Skeletal muscle satellite cell (primary cell): Measurements from ENCODE around the gene DCUN1D2.
A peak's percentile ranks its signal among the peaks of the same experiment; 100 is the strongest.

Experiments used
- H3K27me3 ChIP-seq: 2 replicates; pipeline ENCODE4 v1.7.0; 2013; ENCODE audit warnings: low read length; ENCODE audit not compliant: control insufficient read depth, insufficient read depth
- H3K36me3 ChIP-seq: 2 replicates; pipeline ENCODE4 v1.7.0; 2013; ENCODE audit warnings: mild to moderate bottlenecking, control low read depth, low read length; ENCODE audit not compliant: insufficient read depth
- H3K4me1 ChIP-seq: 2 replicates; pipeline ENCODE4 v1.7.0; 2013; ENCODE audit warnings: low read length; ENCODE audit not compliant: control insufficient read depth, insufficient read depth
- H3K4me2 ChIP-seq: 2 replicates; pipeline ENCODE4 v1.7.0; 2013; ENCODE audit warnings: mild to moderate bottlenecking, low read length
- H3K4me3 ChIP-seq: 2 replicates; pipeline ENCODE4 v1.7.0; 2013; ENCODE audit warnings: low read length
- H3K9ac ChIP-seq: 2 replicates; pipeline ENCODE4 v1.7.0; 2013; ENCODE audit warnings: mild to moderate bottlenecking, low read depth, low read length, moderate library complexity
- H3K9me3 ChIP-seq: replicated peaks from 2 replicates; pipeline ENCODE4 v1.7.0; 2013; ENCODE audit warnings: mild to moderate bottlenecking, control low read depth, low read length

DCUN1D2 gene

DNA sequence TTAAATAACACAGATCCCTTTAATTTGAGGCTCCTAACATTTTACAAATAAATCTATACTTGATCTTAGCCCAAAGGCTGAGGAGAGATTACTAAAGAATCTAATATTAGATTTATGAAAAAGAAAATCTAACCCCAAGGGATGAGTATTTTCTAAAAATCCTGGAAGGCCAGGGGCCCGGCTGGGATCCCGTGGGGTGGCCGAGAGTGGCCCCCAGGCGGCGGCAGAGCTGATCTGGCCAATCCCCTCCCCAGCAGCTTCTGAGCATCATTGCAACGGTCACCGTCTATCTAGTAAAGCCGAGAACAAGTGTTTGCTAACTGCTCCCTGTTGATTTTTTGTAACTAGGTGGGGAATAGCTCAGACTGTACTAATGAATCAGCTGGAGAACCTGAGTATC lies 74.7 kb downstream of the DCUN1D2 start:
- H3K27me3 ChIP-seq = no peaks in the 10 kb centered on the region
- no peak overlapping the region for H3K4me3 ChIP-seq
- H3K36me3 ChIP-seq = no peaks in the 10 kb centered on the region
- H3K4me2 ChIP-seq = no peak overlapping the region
- H3K9ac ChIP-seq = no peak overlapping the region
- H3K9me3 ChIP-seq = no peaks in the 10 kb centered on the region
- H3K4me1 ChIP-seq = peaks cover 30% of the 10 kb centered on the region

DNA sequence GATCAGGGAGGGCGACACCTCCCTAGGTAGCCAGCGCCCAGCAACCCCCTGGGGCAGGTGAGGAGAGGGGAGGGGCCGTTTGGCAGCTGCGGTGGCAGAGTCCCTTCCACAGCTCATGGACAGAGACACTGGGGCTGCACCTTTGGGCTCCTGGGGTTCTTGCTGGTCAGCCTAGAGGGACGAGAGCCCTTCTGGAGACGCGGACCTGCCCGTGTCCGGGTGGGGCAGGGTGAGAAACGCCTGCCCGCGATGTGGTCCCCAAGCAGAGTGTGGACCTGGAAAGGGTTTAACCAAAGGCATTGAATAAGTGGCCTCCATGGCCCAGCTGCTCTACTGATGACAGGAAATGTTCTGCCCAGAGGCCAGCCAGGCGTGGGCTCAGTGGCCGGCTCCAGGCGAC lies 75.5 kb downstream of the DCUN1D2 start:
- H3K27me3 ChIP-seq = no peaks in the 10 kb centered on the region
- H3K36me3 ChIP-seq = no peaks in the 10 kb centered on the region
- H3K4me2 ChIP-seq = no peak overlapping the region
- no peak overlapping the region for H3K9ac ChIP-seq
- H3K4me3 ChIP-seq = no peak overlapping the region
- no peaks in the 10 kb centered on the region for H3K9me3 ChIP-seq
- H3K4me1 ChIP-seq = peaks cover 38% of the 10 kb centered on the region

DNA sequence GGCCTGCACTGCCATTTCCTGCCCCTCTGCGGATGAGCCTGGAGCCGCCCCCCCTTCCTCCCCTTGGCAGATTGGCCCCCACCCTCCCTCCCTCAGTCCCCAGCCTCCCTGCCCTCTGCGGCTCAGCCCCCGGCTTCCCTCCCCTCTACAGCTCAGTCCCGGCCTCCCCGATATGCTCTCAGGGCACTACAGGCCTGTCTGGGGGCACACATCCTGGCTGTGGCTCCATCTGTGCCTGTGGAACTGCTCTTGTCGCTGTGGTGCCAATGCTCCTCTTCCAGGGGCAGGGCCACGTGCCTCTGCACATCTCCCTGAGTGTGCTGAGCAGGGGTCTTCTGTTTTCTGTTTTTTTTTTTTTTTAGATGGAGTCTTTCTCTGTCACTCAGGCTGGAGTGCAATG lies 76.2 kb downstream of the DCUN1D2 start:
- peak overlapping the region; percentile 86 for H3K9ac ChIP-seq
- H3K4me3 ChIP-seq = no peak overlapping the region
- no peaks in the 10 kb centered on the region for H3K9me3 ChIP-seq
- H3K4me2 ChIP-seq = no peak overlapping the region
- peaks cover 44% of the 10 kb centered on the region for H3K4me1 ChIP-seq
- H3K36me3 ChIP-seq = no peaks in the 10 kb centered on the region
- H3K27me3 ChIP-seq = no peaks in the 10 kb centered on the region

DNA sequence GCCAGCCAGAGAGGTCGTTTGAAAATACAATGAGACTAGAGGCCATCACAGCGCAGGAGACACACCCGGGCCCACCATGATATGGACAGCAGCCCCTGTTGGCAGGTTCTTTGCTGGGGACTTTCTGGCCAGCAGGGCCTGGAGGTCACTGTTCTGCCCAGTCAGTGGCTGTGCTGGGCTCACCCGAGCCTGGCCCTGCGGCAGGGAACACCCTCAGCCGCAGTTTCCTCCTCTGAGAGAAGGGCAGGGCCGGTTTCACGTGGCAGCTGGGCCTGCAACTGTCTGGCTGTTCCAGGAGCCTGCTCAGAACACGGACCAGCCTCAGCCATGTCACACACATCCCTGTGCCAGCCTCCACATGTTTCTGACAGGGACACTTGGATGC lies 76.6 kb downstream of the DCUN1D2 start:
- Histone ChIP-seq H3K27me3 (no peaks in the 10 kb centered on the region), H3K36me3 (no peaks in the 10 kb centered on the region), H3K9ac (peak overlapping the region; percentile 86), H3K4me3 (peak overlapping the region; percentile 12), H3K4me1 (peaks cover 48% of the 10 kb centered on the region), H3K9me3 (no peaks in the 10 kb centered on the region), H3K4me2 (peak overlapping the region; percentile 49)

DNA sequence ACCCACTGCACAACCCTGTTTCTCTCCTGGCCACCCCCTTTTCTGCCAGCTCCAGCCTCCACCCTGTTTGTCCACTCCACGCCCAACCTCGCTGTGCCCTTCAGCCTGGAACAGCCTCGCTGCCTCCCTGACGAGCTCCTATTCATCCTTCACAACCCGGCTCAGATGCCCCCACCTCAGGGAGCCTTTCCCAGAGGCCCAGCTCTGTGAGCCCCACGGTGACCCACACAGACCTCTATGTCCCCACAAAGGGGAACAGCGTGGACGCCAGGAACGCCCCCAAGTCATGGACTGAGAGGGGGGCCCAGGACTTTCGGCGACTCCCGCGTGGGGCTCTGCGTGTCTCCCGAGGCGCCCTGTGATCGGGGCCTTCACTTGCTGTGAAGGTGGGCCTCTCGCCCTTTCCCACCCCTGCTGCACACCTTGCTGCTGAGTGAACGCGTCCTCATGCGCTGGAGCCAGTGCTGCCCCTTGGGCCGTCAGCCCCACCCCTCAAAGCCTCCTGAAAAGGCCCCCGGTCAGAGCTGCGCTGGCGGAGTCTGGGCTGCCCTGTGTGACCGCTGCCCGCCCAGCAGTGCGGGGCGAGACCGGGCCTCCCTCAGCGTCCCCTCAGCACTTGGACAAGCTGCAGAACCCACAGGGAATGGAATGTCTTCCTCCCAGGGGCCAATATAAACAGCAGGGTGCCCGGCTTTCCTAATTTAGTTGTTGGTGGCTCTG lies 77.2 kb downstream of the DCUN1D2 start:
- Histone ChIP-seq H3K4me1 (peaks cover 54% of the 10 kb centered on the region), H3K36me3 (no peaks in the 10 kb centered on the region), H3K4me3 (peak overlapping the region; percentile 12), H3K27me3 (no peaks in the 10 kb centered on the region), H3K9ac (peak overlapping the region; percentile 86), H3K9me3 (no peaks in the 10 kb centered on the region), H3K4me2 (peak overlapping the region; percentile 49)

DNA sequence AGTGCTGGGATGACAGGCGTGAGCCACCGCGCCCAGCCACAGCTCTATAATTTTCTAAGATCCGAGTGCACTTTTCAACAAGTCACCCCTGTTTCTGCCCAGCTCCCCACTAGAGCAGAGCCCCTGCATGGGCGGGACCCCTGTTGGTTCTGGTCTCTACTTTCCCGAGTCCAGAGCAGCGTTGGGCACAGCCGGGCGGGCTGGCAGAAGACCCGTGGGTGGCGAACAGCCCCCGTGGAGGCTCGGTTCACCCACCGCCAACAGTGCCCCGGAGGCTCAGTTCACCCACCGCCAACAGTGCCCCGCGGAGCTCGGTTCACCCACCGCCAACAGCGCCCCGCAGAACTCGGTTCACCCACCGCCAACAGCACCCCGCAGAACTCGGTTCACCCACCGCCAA lies 78.1 kb downstream of the DCUN1D2 start:
- no peaks in the 10 kb centered on the region for H3K9me3 ChIP-seq
- H3K27me3 ChIP-seq = no peaks in the 10 kb centered on the region
- peaks cover 59% of the 10 kb centered on the region for H3K4me1 ChIP-seq
- no peaks in the 10 kb centered on the region for H3K36me3 ChIP-seq
- no peak overlapping the region for H3K9ac ChIP-seq
- H3K4me3 ChIP-seq = no peak overlapping the region
- no peak overlapping the region for H3K4me2 ChIP-seq

DNA sequence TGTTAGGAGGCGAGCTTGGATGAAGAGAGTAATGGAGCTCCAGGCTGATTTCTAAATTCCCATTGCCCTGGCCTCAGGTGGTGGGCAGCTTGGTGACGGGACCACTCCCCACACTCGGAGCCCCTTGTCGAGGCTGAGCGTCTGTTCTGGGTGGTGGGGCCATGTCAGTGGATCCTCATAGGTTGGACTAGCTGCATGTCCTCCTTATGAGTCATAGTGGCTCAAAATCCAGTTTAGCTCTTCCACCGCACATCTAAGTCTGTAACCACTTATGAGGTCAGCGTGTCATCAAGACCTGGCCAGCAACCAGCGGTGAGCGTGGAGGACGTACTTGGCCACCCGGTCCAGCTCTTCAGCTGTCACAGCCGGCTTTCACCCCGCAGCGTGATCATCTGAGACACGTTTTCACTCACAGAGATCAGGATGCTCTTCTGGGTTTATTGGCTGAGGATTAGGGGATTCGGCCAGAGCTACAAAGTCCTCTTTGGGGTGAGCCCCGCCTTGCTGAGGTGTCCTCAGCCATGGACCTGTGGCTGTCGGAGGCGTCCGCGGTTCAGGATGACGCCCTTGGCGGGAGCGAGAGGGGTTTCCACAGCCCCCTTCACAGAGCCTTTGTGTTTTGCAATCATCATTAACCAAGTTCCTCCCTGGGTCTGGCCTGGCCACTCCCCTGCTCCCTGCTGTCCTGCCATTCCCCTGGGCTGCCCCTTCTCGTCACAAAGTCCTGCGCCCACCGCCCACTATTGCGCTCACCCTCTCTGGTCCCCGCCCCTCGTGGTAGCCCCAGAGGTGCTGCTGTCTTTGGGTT lies 79.1 kb downstream of the DCUN1D2 start:
- Histone ChIP-seq H3K9ac (peak overlapping the region; percentile 86), H3K4me3 (peak overlapping the region; percentile 66), H3K4me2 (peak overlapping the region; percentile 81), H3K9me3 (no peaks in the 10 kb centered on the region), H3K4me1 (peaks cover 63% of the 10 kb centered on the region), H3K27me3 (no peaks in the 10 kb centered on the region), H3K36me3 (no peaks in the 10 kb centered on the region)

DNA sequence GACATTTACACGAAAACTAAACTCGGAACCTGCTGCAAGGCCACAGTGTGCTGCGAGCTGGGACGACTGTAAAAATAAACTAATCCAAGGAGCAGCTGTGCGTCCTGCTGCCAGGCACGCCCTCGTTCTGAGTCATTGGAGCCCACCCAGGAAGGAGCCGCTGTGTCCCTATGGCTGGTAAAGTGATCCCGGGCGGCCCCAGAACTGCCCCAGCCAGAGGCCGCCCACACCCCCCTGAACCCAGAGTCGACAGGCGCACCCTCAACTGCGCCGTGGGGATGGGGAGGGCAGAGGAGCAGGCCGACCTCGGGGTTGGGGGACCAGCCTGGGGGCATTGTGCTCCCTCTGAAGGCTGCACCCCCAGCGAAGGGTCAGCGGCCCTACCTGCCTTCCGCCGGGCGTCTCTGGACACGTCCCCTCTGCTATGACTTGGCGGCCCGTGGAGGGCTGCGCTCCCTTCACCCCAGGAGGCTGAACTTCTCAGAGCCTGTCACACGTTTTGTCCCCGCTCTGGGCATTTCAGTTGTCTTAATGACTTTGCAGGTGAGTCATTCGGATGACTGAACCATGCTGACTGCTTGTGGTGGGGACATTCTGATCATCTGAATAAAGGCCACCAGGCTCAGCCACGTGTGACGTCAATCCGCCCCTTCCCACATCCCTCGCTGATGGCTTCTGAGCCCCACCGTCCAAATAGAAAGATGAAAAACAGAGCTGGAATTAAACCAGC lies 79.9 kb downstream of the DCUN1D2 start:
- Histone ChIP-seq H3K27me3 (no peaks in the 10 kb centered on the region), H3K4me1 (peaks cover 63% of the 10 kb centered on the region), H3K36me3 (peaks cover 6% of the 10 kb centered on the region), H3K9me3 (no peaks in the 10 kb centered on the region), H3K9ac (peak overlapping the region; percentile 86), H3K4me3 (peak overlapping the region; percentile 66), H3K4me2 (peak overlapping the region; percentile 81)

DNA sequence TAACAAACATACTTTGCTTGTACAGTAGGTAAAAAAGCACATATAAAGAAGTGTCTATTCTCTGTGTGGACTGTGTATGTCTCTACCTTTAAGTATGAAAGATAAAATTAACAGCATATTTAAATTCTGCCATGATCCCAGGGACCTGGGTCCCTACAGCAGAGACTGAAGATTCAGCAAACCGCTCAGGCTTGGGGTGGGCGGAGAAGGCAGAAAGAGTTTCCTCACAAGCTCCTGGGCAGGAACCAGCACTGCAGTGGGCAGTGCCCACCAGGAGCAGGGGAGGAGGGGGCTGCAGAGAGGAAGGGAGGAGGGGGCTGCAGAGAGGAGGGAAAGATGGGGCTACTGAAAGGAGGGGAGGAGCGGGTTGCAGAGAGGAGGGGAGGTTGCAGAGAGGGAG lies 81.9 kb downstream of the DCUN1D2 start:
- peak overlapping the region; percentile 38 for H3K4me2 ChIP-seq
- peaks cover 14% of the 10 kb centered on the region for H3K36me3 ChIP-seq
- no peaks in the 10 kb centered on the region for H3K27me3 ChIP-seq
- no peak overlapping the region for H3K4me3 ChIP-seq
- peaks cover 54% of the 10 kb centered on the region for H3K4me1 ChIP-seq
- H3K9ac ChIP-seq = peak overlapping the region; percentile 22
- no peaks in the 10 kb centered on the region for H3K9me3 ChIP-seq

DNA sequence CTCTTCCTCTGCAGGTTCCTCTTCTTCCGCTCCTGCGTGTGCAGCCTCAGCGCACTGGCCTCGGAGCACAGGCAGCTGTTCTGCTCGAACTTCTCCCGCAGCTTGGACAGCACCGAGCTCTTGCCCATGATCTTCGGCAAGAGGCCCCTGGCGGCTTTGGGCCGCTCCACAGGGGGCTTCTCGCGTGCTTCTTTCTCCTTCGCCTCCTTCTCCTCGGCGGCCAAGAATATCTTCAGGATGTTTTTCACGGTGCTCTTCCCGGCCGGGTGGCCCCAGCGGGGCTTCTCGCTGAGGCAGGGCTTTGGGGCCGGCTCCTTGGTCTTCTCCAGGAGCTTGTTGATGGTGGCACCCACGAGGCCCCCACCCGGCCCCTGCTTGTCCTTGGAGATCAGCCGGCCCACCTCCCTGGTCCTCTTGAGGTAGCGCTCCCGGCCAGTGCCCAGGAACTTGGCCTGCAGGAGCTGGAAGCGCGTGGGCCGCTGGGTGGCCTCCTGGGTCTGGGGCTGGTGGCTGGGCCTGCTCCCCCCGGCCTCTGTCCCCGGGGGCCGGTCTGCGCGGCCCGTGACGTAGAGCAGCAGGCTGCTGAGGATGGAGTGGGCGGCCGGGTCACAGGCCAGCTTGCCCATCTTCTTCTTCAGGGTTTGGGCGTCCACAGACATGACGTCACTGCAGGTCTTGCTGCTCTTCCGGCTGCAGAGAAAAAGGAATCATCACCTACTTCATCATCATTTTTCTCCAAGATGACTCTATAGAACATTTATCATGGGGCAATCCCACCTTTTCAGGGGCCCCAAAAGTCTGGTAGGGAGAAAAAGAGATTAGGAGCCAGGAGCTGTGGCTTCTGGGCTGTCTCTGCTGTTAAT lies 82.7 kb downstream of the DCUN1D2 start:
- Histone ChIP-seq H3K4me2 (peak overlapping the region; percentile 38), H3K27me3 (no peaks in the 10 kb centered on the region), H3K4me3 (no peak overlapping the region), H3K9me3 (no peaks in the 10 kb centered on the region), H3K36me3 (peaks cover 14% of the 10 kb centered on the region), H3K9ac (peak overlapping the region; percentile 22), H3K4me1 (peaks cover 47% of the 10 kb centered on the region)

DNA sequence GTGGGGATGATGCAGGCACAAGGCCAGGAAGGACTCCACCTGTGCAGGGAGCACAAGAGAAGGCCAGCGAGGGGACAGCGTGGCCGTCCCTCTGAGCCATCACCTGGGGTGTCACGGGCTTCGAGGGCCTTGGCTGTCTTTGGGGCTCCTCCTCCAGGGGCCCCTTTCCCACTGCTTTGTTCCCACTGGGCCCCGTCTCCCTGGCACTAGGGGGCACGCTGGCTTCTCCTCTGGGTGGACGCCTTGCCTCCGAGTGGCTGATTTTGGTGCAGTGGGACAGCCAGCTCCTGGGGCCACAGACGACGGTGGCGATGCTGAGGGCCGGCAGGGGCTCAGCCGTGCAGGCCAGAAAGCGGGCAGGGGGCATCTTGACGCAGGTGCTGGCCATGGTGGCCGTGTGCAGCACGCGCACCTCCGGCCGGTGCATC lies 83.4 kb downstream of the DCUN1D2 start:
- H3K4me2 ChIP-seq = no peak overlapping the region
- H3K4me1 ChIP-seq = peaks cover 45% of the 10 kb centered on the region
- H3K36me3 ChIP-seq = peaks cover 14% of the 10 kb centered on the region
- no peaks in the 10 kb centered on the region for H3K27me3 ChIP-seq
- no peak overlapping the region for H3K4me3 ChIP-seq
- H3K9me3 ChIP-seq = no peaks in the 10 kb centered on the region
- H3K9ac ChIP-seq = no peak overlapping the region
